HEK293T (cell line): ENCODE results near the gene EPS8.

Source experiments
- ELF4 ChIP-seq: fragments of 450-650 bp; IDR thresholded peaks from 2 replicates; pipeline ENCODE4 v1.6.1; 2017; ENCODE audit warnings: antibody characterized with exemption
- FOXM1 ChIP-seq: fragments of 450-650 bp; IDR thresholded peaks from 2 replicates; pipeline ENCODE4 v1.6.1; 2017; ENCODE audit warnings: mild to moderate bottlenecking, borderline replicate concordance
- LEF1 ChIP-seq: fragments of 450-650 bp; IDR thresholded peaks from 2 replicates; pipeline ENCODE4 v1.6.1; 2017; ENCODE audit warnings: mild to moderate bottlenecking, borderline replicate concordance
- NFRKB ChIP-seq: fragments of 450-650 bp; IDR thresholded peaks from 2 replicates; pipeline ENCODE4 v1.6.1; 2016; ENCODE audit warnings: mild to moderate bottlenecking, moderate library complexity
- TARDBP ChIP-seq: fragments of 450-650 bp; IDR thresholded peaks from 2 replicates; pipeline ENCODE4 v1.6.1; 2016

DNA sequence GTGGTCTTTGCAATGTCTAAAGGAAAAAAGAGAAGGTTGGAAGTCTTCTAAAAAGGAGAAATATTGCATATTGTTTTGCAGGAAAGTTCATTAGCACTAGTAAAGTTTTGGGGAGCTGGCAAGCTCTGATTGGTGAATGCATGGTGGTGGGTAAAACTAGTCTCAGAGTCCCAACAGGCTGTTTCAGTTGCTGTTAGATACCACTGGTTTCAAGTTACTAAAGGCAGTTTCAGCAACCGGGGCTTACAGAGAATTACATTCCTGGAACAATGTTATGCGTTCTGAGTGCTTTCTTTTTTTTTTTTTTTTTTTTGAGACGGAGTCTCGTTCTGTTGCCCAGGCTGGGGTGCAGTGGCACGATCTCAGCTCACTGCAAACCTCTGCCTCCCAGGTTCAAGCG is 208.2 kb downstream of the EPS8 start:
- TF ChIP-seq FOXM1 (no peak), ELF4 (no peak), TARDBP (no peak), LEF1 (no peak), NFRKB (no peak)
